HG02623 (cell line): ENCODE data around the gene CRCP.
"Not testable (repeated sequence)": the region's sequence is repeated elsewhere in the genome, so short reads cannot be mapped to it uniquely, and the experiment has no call there.

Experiments used
- ATAC-seq: cut with Tn5 transposase; IDR thresholded peaks from one replicate; pipeline ENCODE4 v1.9.1; 2021; ENCODE audit warnings: moderate library complexity; ENCODE audit not compliant: unreplicated experiment

Gene CRCP

GRCh38 chr7:66114743-66115649 lies at the start of gene CRCP:
Gene CRCP, plus strand, starts transcription at chr7:66114847. Its CDS starts 116 bp downstream, at chr7:66114963.
- peak; percentile 89 for ATAC-seq

GRCh38 chr7:66069732-66070131 lies 44.9 kb upstream of the CRCP start:
- no peak for ATAC-seq

- ATAC-seq = no peak
Measured at GRCh38 chr7:66070222-66070621, 44.4 kb upstream of the CRCP start.

GRCh38 chr7:66072208-66072607 lies 42.4 kb upstream of the CRCP start:
- not testable (repeated sequence) for ATAC-seq

GRCh38 chr7:66075590-66076461 lies 38.8 kb upstream of the CRCP start, which contains the start of gene ASL:
Gene ASL, plus strand, starts transcription at chr7:66075819. Its CDS starts 263 bp downstream, at chr7:66076082.
- peak; percentile 99 for ATAC-seq

GRCh38 chr7:66076462-66077329 lies 38.0 kb upstream of the CRCP start:
- no peak for ATAC-seq

DNA sequence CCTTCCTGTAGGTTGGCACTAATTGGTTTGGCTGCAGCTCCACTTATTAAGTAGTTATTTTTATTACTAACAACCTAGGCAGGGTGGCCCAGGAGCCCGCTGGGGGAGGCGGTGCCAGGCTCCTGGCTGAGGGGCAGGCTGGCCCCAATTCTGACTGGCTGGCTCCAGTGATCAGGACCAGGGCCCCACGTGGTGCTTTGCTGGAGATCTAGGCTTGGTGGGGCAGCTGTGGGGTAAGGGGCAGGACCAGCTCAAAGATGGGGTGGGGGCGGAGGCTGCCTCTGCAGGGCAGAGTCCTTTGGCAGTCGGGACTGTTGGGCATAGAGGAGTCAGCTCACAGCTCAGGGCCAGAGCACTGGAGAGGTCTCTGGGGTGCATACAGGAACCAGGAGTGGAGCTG lies 36.6 kb upstream of the CRCP start:
- no peak for ATAC-seq

DNA sequence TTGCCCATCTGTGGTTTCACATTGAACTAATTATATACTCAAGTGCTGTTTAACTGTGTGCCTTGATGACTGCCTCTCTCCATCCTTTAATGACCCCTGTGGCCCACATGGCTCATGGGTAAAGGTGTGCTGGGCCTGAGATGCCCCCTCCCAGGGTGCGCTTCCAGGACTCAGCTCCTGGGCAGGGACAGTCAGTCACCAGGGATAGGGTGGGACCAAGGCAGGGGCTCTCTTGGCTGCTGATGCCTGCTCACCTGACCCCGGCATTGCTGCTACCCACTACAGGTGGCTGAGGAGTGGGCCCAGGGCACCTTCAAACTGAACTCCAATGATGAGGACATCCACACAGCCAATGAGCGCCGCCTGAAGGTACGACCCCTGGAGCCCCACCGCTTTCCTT lies 32.6 kb upstream of the CRCP start:
- ATAC-seq = no peak

GRCh38 chr7:66082886-66083415 lies 31.7 kb upstream of the CRCP start:
- no peak for ATAC-seq

DNA sequence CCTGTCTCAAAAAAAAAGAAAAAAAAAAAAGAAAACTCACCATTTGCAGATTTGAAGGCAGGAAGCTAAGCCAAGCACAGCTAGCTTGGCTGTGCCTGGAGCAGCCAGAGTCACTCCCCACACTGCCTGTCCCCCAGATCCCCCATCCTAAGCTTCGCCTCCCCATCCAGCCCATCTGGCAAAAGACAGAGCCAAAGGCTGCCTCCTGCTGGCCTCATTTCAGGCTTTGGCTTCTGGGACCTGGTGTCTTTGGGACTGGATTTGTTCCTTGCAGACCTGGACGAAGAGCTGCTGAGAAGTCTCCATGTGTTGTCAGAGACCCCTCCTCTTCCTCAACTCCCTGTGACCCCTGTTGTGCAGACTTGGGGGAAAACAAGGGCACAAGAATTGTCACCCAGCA lies 31.0 kb upstream of the CRCP start:
- no peak for ATAC-seq

DNA sequence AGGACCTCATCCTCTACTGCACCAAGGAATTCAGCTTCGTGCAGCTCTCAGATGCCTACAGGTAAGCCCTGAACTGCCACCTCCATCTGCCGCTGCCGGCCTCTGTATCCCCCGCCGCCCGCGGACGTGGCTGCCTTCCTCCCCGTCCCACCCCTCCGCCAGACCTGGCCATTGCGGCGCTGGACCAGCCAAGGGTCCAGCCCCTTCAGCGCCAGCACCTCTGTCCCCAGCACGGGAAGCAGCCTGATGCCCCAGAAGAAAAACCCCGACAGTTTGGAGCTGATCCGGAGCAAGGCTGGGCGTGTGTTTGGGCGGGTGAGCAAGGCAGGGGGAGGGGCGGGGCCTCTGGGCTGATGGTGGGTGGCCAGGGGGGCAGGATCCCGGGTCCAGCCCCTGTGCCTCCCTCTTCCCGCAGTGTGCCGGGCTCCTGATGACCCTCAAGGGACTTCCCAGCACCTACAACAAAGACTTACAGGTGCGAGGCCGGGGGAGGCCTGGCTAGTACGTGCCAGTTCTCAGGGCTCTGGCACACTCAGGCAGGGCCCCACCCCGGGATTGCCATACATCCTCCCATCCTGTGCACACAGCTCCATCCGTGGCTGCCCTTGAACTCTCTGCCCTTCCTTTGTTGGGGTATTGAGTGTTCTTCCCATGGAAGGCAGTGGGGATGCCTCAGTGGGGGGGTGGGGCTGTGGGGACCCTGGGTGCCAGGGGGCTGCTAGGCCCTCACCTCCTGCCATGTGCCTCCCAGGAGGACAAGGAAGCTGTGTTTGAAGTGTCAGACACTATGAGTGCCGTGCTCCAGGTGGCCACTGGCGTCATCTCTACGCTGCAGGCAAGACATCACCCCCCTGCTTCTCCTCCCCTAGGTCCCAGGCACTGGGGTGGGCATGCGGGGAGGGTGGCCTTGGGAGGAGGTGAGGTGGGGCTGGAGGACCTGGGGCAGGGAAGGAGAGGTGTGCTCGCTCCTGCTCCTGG lies 25.5 kb upstream of the CRCP start:
- no peak for ATAC-seq

DNA sequence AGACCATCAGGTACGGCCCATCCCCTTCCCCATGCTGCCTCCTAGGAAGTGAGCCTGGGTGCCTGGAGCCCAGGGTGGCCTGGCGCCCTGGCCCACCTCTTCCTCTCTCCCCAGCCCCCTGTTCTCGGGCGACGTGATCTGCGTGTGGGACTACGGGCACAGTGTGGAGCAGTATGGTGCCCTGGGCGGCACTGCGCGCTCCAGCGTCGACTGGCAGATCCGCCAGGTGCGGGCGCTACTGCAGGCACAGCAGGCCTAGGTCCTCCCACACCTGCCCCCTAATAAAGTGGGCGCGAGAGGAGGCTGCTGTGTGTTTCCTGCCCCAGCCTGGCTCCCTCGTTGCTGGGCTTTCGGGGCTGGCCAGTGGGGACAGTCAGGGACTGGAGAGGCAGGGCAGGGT lies 22.0 kb upstream of the CRCP start:
- ATAC-seq = no peak

- ATAC-seq = no peak
Measured at GRCh38 chr7:66095010-66095409, 19.6 kb upstream of the CRCP start.

- no peak for ATAC-seq
Measured at GRCh38 chr7:66099232-66099550, 15.5 kb upstream of the CRCP start.

GRCh38 chr7:66099551-66100407 lies 14.9 kb upstream of the CRCP start:
- peak; percentile 79 for ATAC-seq

DNA sequence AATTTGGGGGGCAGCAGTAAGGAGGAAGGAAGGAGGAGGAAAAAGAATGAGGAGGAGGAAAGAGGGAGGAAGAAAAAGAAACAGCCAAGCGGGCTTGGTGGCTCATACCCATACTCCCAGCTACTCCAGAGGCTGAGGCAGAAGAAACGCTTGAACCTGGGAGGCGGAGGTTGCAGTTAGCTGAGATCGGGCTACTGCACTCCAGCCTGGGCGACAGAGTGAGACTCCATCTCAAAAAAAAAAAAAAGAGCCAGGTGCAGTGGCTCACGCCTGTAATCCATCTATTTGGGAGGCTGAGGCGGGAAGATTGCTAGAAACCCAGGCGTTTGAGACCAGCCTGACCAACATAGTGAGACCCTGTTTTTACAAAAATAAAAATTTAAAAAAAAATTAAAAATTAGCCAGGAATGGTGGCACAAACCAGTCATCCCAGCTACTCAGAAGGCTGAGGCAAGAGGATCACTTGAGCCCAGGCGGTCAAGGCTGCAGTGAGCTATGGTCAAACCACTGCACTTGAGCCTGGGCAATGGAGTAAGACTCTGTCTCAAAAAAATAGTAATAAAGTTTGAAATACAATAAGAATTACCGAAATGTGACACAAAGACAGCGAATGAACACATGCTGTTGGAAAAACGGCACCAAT lies 14.1 kb upstream of the CRCP start:
- no peak for ATAC-seq

- ATAC-seq = not testable (repeated sequence)
Measured at GRCh38 chr7:66102168-66102567, 12.5 kb upstream of the CRCP start.

- not testable (repeated sequence) for ATAC-seq
Measured at GRCh38 chr7:66103994-66104393, 10.7 kb upstream of the CRCP start.
